Smooth muscle cell of the brain vasculature (primary cell): ENCODE results near the gene FGF6.
"Not testable (repeated sequence)": the region's sequence is repeated elsewhere in the genome, so short reads cannot be mapped to it uniquely, and the experiment has no call there.

Experiments
- DNase-seq: peaks from one replicate; pipeline ENCODE4 v3.0.0-alpha.2; 2012; ENCODE audit warnings: low read depth, low spot score

The FGF6 gene, protein sequence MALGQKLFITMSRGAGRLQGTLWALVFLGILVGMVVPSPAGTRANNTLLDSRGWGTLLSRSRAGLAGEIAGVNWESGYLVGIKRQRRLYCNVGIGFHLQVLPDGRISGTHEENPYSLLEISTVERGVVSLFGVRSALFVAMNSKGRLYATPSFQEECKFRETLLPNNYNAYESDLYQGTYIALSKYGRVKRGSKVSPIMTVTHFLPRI

GRCh38 chr12:4445156-4446101 is at the start of gene FGF6:
Gene FGF6, minus strand, starts transcription at chr12:4445815. Its CDS starts 245 bp downstream, at chr12:4445570.
- DNase-seq, result no peak

DNA sequence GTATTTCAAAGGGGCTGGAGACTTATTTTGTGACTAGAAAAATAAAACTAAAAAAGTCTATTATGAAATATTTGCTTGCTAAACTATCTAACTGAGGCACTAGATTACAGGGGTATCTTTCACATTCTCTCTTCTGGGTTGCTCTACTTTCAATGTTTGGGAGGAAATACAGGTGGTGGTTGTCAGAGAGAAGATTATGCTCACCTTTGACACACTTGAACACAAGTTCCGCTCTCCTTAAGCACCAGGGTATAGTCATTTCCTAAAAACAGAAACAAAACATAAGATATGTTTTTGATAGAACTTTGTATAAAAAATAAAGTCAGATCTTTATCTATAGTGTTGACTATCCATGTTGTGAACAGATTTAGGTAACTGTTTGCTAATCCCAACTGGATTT is 45.4 kb upstream of the FGF6 start:
- DNase-seq, result no peak

GRCh38 chr12:4489556-4489955 is 43.9 kb upstream of the FGF6 start:
- DNase-seq, result no peak

- no peak for DNase-seq
These were observed 41.4 kb upstream of the FGF6 start for GRCh38 chr12:4486980-4487379.

DNA sequence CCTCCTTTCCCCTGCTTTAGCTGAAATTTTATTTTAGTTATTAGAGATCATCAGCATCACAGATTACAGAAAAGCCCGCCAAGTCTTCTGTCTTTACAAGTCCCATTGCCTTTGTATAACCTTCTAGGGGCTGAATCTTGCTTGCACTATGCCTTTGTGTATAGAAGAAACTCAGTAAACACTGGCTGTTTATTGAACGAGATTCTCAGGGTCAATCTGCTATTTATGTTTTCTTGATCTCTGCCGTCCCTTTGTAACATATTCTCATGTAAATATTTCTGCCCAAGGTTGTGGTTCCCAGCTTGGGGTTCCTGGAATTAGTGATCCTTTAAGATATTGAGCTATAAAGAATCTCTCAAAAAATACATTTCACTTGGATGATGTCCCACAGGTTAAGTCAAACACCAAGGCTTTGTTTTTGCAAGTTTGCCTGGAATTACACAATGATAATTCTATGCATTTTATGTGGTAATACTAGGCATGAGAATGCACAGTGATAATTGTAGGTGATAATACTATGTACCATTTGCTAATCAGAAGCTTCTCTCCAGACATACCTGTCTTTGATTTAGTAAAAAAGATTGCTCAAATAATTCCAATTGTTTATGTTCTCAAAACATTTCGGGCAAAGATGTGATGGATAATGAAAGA is 40.6 kb upstream of the FGF6 start:
- DNase-seq, result no peak

DNA sequence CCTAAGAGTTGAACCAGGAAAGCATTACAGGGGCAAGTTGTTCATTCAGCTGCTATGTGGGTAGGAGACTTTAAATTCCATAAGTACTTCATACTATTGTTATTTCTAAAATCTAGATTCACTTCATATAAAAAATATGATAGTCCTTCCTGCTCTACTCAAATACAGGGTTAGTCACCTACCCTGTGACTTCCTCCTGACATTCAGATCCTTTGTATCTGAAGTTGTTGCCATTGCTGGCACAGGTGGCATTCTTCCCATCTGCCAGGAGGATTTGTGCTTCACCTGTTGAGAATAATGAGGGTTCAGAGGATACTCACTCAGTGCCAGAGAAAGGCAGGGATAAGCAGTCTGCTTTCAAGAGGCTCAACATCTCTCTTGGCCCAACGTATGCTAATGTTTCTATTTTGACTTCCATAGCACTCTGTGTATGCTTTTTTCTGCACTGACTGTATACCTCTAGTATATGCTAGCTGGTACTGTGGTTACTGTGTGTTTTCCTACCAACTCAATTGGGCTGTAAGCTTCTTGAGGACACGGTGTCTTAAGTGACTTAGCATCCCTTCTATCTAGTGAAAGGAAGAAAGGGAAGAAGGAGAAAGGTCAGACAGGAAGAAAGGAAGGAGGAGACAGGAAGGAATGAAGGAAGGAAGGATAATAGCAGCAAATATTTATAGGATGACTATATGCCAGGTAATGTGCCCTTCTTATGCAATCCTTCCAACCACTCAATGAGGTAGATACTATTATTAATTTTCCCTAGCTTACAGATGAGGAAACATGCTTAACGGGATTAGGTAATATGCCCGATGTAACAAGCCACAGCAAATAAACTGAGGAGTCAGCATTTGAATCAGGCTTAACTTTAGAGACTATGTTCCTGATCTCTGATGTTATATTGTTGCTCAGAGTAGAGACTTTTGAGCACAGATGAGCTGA is 38.5 kb upstream of the FGF6 start:
- no peak for DNase-seq

DNA sequence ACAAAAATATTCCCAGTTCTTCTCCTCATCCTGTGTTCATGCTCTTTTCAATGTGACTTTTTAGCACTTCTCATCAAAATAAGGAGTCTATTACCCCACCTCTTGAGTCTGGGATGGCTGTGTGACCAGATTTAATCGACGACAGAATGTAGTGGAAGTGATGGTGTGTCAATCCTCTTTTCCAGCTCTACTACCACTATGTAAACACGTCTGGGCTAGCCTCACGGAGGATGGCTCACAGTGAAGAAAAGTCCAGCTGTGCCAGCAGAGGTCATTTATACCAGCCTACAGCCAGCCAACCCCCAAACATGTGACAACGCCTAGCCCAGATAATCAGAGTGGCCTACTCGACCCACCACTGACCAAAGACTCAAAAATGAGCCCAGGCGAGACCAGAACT is 37.3 kb upstream of the FGF6 start:
- no peak for DNase-seq

- no peak for DNase-seq
These were observed 33.3 kb upstream of the FGF6 start for GRCh38 chr12:4478933-4479332.

DNA sequence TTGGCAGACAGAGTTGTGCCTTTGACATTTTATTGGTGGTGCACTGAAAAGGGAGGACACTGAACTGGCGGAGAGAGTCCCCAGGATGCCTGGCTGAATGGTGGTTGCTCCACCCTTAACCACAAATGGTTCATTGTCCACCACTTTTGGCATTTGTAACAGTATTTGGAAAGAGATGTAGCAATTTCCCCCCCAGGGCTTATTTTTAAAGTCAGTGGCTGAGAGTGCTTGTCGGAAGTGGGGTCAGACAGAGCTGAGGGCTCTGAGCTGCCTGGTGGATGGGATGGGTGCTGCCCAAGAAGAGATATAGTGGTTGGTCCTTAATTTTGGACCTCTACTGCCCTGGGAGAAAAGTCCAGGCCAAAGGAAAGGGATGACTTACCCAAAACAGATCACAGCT is 31.5 kb upstream of the FGF6 start:
- no peak for DNase-seq

GRCh38 chr12:4472046-4472445 is 26.4 kb upstream of the FGF6 start:
- DNase-seq, result no peak

- DNase-seq, result no peak
These were observed 25.6 kb upstream of the FGF6 start for GRCh38 chr12:4471256-4471655.

DNA sequence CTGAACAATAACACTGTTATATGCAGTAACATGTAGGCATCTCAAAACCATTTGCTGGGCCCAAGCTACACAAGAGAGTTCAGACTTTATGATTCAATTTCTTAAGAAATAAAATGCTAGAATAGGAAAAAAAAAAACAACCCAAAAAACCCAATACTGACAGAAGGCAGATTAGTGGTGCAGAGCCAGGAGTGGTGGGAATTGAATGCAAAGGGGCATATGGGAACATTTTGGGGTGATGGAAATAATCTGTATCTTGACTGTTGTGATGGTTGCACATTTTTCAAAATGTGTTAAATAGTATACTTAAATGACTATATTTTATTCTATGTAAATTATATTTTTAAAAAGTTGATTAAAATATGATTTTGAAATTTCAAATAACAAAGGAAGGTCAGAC is 23.4 kb upstream of the FGF6 start:
- DNase-seq, result no peak

- no peak for DNase-seq
These were observed 15.1 kb upstream of the FGF6 start for GRCh38 chr12:4460761-4461160.

DNA sequence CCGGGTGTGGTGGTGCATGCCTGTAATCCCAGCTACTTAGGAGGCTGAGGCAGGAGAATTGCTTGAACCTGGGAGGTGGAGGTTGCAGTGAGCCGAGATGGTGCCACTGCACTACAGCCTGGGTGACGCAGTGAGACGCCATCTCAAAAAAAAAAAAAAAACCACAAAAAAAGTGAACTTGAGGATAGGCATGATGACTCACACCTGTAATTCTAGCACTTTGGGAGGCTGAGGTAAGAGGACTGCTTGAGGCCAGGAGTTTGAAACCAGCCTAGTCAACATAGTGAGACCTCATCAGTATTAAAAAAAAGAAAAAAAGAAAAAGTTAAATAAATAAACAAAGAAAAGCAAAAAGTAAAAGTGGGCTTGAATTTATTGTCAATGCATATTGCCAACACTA is 10.2 kb upstream of the FGF6 start:
- not testable (repeated sequence) for DNase-seq

GRCh38 chr12:4454315-4454860 is 8.8 kb upstream of the FGF6 start:
- DNase-seq, result no peak

- DNase-seq, result no peak
These were observed 6.1 kb upstream of the FGF6 start for GRCh38 chr12:4451694-4452093.

DNA sequence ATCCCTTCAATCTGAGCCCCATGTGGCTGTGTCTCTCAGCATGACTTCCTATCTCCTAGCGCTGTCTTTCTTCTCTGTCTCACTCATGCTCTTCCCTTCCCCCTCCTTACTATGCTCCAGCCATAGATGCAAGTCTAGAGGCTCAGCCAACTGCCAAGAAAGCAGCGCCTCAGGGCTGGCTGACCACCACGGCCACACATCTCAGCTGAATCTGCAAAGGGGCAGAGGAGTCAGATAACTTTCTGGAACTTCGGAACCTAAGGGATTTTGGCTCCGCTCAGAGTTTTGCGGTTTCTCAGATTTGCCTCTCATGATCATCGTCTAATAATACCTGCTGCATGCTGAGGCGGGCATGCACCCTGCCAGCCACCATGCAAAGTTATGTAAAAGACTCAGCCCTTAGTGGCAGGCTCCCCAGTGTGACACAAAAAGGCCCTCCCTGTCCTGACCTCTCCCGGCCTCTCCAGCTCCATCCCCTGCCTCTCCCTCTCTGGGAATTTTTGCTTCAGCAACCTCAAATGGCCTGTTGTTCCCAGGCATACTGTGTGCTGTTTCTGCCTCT is 5.0 kb upstream of the FGF6 start:
- peak; percentile 40 for DNase-seq

DNA sequence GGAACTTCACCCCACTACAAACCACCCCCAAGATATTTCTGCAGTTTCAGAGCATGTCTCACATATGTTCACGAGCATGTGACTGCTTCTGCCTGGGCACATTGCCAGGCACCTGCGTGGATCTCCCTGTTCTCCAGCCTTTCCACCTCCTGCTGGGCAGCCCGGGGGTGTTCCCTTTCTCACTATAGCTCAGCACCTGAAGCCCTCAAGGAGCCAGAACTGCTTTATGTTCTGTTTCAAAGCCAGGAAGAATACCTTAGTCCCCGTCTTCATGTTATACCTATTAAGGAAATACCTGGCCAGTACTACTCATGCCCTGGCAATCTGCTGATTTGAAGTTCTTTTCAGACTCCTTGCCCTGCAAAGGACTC is 4.2 kb upstream of the FGF6 start:
- DNase-seq, result no peak

DNA sequence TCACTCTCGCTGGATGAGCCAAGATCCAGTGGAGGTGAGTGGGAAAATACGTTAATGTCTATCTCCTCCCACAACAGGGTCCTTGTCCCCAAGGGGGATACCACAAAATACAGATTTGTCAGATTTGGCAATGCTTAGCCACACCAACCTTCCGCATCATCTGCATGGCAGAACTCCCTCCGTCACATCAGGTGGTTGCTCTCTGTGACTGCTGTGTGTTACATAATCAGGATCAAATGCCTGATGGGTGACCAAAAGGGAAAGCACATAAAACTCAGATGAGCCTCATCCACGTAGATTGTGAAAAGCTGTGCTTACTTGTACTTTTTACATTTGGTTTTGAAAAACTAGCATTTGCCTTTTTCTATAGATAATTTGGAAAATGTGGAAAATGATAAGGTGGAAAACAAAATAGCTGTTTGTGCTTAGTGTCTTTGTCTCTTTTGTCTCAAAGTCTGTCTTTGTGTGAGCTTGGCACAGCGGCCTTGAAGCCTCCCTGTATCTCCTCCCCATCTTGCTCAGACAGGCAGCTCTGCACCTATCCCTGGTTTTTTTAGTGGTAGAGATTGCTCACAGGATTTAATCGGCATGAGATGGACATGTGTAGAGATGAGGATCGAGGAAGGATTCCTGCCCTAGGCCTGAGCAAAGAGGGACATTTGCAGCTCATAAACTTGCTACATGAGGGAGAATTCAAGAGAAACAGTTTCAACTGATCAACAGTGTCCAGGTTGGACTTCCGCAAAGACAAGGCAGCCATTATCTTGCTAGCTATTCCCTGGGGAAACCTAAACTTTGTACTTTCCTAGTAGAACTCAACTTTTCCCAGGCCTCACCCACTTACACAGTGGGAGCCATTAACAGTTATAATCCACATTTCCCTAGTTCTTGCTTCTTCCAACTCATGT is 3.6 kb upstream of the FGF6 start:
- DNase-seq, result no peak
